ENCODE measurements around the gene AHI1.

The AHI1 gene

DNA sequence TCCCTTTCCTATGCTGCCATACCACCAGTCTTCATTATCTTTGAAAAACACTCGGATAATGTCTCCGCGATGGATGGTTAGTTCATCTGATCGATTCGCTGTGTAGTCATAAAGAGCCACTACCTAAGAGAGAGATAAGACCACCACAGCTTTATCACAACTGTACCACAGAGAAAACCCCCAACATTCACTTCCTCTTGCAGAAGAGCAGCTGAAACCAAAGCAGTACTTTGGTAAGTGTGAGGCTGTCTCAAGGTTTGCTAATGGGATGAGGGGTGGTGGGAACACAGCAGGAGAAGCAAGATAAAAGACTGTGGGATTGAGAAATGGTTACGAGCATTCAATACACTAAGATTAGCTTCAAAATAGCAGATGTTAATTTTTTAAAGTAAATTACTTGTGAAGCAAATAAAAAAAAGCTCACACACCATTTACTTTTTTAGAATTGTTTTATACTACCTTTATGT, 174.3 kb downstream of the AHI1 start:
- DNase-seq: no peak

DNA sequence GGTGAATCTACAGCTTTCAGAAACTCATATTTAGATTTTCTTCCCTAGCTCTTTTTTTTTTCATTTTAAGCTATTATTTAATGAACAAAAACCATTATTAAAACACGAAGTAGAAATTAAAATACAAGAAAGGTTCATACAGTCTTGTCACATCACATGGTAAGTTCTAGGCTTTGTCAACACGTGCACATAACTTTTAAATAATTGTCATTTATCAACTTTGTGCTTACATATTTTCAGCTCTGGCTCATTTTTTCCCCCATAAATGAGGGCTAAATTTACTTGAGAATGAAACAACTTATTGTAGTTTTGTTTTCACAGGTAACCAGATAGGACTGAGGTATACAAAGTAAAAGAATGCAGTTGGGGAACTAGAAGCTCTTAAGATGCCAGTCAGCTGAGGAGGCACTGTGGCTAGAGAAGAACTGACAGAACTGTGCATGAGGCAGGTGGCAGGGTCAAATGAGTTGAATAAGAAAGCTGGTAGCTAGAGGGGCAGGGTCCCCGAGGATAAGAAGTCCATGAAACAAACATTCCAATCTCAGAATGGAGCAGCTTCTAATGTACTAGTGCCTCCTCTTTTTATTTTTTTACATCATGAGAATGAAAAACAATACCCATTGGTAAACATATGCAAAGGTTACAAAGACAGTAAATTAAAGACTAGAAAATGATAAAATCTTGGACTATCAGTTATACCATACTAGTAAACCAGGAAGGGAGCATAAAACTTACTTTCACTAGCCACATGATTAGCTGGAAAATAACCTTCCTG, 174.9 kb downstream of the AHI1 start:
- DNase-seq: no peak

DNA sequence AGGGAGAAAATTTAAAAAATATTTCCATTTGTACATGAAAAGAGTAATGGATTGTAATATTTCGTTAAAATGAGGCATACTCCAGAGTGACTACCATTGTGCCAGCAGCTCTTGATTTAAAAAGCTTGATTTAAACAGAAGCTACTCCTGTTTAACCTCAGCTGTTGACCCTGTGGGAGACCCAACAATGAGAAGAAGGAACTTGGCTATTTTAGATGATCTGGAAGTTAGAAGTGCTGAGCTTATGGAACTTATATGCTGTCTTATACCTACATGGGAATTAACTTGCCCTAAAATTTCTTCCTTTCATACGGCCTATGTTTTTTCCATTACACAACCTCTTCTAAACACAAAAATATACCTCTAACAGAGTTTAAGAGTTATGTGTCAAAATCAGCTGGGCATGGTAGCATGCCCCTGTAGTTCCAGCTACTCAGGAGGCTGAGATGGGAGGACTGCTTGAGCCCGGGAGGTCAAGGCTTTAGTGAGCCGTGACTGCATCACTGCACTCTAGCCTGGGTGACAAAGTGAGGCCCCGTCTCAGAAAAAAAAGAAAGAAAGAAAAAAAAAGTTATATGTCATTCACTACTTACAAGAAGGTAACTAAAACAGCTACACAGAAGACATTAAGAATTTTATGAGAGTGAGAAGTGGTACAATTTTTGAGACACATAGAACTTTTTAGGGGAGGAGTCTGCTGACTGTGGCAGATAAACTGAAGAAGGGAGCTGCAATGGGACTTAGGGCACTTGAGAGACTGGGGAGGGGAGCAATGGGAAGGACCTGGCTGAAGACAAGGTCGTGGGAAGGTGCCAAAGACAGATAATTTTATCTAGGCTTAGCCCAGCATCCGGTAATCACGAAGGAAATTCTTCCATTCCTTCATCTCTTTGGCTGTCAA, 176.6 kb downstream of the AHI1 start:
- no peak for DNase-seq

DNA sequence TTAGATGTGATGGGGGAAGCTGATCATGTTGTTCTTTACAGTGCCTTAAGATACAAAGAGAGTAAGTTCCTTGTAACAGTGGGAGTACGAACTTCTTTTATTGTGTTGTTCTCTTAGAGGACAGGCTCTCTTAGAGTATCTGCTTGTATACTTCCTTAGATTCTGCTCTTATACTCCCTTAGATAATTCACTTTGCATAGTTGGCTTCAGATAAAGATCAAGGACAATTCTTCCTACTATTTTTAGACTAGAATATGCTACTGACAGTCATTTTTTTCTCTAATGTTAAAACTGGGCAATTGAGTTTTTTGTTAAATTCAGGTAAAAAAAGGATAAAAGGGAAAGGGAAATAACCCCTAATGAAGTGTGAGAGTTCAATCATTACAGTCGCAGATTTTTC, 177.7 kb downstream of the AHI1 start:
- DNase-seq: no peak

DNA sequence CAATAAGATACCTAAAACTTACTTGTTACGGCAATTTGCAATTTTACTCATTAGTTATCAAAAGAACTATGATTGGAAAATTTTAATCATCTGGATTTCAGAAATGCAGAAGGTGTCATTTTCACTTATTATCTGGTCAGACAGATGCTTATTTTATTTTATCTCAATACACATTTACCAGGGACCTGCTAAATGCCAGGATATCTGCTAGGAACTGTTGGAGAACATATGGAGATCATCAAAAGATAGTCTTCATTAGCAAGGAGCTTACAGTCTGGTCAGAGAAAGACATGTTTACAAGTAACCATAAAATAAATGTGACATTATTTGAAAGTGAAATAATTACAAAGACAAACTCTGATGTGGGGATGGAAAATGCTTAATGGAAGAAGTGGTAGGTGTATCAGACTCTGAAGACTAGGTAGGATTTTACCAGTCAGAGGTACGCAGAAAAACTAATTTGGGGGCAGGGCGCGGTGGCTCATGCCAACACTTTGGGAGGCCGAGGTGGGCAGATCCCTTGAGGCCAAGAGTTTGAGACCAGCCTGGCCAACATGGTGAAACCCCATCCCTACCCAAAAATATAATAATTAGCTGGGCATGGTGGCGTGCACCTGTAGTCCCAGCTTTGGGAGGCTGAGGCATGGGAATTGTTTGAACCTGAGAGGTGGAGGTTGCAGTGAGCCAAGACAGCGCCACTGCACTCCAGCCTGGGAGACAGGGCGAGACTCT, 178.6 kb downstream of the AHI1 start:
- DNase-seq: no peak

DNA sequence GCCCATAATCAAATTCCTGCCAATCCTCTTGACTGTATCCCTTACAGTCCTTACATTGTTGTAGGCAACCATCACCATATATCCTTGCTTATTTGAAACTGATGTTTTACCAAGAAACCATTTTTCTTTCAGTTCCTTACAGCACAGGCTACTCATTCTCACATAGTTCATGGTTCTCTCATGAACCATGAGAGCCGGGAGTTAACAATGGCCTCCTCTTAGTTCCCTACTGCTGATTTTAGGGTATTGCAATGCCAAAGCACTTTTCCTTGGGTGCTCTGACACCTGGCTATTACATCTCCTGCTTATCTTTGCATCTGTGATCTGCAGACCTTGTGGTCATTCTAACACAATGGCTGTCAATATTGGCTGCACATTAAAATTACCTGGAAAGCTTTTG, 183.0 kb downstream of the AHI1 start:
- no peak for DNase-seq

DNA sequence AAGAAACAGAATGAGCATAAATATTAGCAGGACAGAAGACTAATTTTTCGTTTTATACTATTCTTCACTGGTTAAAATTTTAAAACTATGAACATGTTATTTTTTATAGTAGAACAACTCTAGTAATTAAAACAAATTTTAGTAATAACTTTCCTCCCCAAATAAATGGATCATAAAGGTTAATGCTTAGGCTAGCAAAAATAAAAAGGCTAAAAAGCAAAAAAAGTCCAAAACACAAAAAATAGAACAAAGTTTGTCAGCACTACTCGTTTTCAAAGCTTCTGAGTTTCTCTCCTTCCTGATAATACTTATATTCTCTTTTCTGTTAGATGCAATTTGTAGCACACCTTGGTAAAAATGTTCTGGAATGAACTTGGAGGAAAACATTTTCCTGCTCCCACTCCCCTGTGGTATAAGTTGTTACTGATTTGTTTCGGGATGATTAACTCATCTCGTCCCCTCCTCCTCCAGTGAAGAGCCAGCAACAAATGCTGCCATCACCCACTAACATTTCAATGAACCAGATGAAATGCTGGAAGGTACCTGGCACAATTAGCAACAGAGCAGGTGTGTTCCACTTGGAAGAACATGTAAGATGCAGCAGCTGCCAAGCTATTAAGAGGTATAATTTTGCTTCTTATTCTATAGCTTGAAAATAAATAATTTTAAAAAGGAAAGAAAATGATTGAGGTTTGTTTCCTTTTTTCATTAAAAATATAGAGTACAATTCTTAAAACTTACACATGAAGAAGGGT, 185.9 kb downstream of the AHI1 start:
- no peak for DNase-seq

DNA sequence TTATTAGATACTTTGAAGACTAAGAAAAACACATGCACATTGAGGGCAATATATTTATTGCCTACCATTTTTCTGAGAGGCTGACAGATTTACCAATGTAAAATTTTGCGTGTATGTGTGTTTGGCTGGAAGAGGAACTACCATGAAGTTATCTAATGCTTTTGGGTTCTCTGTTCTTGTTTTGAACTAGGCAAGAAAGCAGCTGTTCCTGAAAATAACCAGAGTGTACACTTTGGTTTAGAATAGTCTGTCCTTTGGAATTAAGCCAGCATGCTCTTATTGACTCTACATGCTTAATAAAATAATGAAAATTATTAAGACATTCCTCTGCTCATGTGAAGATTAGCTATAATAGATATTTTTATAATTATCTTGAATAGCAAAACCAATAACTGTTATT, 187.2 kb downstream of the AHI1 start:
- no peak for DNase-seq

DNA sequence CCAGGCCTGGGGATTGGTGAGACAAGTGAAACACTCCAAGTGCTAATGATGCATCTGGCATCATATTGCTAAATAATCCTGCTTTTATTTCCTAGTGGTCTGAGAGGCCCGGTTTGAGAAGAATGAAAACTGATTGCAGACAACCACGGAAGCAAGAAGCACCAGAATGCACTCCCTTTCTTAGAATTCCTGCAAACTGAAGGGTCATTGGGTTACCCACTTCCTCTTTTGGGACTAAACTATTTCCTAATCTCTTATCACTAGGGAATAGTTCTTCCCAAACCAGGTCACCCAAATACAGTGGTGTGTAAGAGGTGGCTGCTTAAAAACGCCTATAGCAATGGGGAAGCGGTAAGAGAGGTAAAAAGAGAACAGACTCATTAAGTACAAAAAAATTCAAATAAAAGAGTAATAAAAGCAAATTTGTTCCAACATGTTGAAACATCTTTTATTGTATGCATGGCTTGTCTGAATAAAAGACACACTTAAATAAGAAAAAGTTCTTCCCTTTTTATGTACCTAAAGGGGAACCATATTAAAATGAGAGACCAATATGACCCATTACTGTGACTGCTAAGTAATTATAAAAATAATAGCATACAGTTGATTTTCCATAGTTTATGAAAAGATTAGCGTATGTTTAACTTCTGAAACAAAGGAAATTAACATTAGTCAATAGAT, 190.7 kb downstream of the AHI1 start:
- DNase-seq: no peak

DNA sequence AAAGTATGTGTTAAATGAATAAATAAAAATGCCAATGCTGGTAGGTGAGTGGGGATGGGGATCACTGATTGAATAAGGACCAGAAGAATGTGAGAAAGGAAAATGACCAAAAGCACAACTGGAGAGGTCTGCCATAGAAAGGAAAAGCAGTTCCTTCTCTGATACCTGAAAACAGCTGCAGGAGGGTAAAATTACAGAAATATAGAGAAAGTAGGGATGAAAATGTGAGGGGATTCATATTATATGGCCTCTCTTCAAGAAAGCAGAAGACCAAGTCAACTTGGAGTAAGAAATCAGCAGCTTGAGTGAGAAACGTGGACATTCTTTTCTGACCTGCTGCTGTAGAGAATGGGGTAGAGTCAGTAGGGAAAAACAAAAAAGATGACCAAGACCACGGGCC, 191.4 kb downstream of the AHI1 start:
- no peak for DNase-seq

DNA sequence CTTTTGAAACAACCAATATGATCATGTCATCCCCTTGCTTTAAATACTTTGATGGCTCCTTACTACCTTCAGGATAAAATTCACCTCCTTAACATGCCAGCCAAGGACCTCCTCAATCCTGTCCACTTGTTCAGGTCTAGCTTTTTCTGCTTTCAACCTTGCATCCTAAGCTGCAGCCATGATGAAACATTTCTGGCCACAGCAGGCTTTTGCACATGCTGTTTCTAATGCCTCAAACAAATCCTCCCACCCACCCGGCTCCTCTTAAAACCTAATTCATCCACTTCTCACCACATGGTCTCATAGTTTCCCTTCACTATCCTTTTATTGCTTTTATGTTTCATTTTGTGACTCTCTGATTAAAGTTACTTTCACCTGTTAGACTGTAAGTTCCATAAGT, 191.9 kb downstream of the AHI1 start:
- no peak for DNase-seq

DNA sequence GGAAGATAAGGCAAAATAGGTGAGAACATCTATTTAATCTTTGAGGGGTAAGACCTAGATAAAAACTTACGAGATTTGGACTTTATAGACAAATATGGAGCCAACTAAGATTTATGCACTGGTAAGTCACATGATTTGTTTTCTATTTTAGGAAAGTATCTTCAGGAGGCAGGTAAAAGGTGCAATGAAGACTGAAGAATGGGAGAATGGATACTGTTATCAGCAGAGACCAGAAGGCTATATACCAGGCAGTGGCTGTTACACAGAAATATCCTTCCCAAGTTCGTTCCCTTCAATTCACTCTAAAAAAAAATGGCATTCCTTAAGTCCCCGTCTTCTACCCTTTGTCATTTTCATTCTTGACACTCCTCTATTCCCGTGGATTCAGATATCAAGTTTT, 192.7 kb downstream of the AHI1 start:
- DNase-seq: no peak

DNA sequence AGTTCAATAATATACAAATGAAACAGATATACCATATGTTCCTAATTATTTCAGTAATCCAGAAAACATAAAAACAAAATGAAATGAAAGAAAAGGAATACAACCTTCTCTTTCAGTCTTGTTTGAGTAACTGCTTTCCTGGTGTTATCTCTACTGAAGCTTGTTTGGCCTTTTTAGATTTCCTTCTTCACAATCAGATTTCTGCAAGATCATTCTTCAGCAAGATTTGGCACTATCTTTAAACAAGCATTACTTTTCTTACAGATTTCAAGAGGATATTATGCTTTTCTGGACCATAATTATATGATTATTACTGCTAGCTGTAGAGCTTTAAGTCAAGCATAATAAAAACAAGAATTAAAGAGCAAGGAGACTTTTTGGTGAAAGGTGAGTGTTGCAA, 196.2 kb downstream of the AHI1 start:
- DNase-seq: no peak

DNA sequence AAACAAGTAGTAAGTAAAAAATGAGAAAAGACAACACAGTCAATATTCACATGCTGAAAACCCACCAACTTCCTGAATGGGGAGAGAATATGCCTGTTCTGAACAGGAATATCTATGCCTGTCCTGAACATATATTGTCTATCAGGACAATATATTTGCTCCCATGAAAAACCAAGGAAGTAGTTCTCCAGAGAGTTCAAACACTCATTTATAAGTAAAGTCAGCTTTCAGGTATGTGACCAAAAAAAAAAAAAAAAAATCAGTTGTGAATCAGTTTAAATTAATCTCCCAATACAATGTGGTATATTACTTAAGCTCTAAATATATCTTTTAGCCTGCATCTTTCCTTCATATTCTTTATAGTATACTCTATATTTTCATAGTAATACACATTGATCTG, 197.0 kb downstream of the AHI1 start:
- DNase-seq: no peak

DNA sequence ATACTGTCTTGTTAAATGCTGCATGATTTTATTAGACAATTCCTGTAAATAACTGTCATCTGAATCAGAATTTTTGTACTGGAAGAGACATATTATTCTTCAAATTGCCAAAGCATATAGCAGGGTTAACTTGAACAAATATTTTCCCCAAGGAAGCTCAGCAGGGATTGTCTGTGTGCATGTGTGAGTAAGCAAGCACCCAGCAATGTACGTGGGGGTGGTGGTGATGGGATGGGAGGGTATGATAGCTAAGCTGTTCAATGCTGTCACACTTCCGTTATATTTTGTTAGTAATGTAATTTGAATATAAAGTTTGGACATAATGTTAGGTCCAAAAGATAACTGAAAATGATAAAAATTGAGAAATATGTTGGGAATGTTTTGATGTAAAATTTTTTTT, 198.3 kb downstream of the AHI1 start:
- no peak for DNase-seq

DNA sequence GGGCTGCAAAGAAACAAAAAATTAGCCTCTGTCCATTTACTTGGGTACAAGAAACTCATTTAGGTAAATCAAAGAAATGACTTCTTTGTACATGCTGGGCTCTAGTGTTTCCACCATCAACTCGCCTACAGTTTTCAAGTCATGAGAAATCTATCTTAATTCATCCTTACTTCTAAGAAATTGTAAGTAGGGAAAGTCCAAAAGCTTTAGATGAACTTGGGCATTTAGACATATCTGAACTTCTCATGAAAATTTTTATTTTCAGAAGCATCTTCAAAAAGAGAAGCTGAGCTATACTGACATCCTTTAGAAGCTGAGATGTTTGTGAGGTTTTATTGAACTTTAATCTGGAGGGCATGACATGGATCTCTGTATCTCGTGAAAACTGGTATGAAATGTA, 199.1 kb downstream of the AHI1 start:
- DNase-seq: no peak

DNA sequence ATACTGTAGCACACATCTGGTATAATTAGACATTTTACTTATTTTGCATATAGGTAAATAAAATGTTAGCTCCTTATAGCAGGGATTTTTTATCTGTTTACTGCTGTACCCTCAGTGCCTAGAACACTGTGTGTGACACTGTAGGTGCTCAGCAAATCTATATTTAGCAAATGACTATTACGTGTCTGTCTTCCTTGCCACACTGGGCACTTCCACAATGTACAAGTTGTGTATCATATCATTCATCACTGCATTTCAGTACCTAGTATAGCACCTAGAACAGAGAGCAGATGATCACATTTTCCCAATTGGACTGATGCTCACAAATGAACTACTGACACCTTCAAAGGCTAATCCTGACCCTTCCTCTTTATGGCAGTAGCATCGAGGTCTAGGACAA, 200.8 kb downstream of the AHI1 start:
- DNase-seq: no peak

DNA sequence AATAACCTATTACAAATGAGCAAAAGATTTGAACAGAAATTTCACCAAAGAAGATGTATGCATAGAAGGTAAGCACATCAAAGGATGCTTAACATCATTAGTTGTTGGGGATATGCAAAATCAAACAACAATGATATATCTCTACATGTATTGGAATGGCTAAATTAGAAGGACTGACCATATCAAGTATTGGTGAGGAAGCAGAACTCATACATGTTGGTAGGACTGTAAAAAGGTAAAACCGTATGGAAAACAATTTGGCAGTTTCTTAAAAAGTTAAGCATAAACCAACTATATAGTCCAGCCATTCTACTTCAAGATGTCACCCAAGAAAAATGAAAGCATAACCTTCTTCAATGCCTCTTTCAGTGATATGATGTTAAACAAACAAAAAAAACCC, 202.5 kb downstream of the AHI1 start:
- no peak for DNase-seq

DNA sequence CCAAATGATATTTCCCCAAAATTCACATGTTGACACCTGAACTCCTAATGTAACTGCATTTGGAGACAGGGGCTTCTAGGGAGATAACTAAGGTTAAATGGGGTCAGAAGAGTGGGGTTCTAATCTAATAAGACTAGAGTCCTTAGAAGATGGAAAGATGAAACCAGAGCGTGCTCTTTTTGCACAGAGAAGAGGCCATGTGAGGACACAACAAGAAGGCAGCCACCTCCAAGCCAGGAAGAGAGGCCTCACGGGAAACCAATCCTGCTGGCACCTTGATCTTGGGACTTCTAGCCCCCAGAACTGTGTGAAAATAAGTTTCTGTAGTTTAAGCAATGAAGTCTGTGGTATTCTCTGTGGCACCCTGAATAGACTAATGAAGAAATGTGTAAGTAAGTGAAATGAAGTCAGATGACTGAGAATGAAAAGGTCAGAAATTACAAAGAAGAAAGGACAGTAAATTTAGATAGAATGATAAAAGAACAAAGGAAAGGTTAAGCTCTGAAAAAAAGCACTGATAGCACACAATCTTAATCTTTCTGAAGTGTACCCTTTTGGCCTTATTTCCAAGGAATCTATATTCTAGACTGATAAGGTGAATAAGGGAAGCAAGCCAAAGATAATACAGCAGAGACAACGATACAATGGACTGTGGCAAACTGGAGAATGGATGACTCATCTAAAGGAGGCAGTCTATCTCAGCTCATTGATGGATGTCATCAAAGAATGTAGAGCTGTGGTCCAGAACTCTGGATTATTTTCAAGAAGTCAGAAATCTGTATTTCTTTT, 206.1 kb downstream of the AHI1 start:
- DNase-seq: no peak

DNA sequence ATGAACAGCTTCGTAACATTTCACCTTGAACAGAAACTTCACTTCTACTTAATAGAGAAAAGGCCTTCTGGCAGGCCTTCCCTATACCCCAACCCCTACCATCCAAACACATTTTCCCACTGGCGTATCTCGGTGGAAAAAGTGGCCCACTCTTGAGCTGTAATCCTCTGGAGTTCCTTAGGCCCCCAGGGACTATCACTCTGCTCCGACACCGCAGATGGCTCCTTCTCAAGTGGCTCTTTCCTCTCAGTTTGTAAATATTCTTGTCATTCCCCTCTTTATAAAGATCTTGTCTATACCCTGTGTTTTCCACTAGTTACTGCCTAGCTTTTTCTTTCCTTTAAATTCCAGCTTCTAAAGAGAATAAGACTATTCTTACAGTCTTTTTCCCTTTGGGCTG, 207.7 kb downstream of the AHI1 start:
- DNase-seq: no peak

DNA sequence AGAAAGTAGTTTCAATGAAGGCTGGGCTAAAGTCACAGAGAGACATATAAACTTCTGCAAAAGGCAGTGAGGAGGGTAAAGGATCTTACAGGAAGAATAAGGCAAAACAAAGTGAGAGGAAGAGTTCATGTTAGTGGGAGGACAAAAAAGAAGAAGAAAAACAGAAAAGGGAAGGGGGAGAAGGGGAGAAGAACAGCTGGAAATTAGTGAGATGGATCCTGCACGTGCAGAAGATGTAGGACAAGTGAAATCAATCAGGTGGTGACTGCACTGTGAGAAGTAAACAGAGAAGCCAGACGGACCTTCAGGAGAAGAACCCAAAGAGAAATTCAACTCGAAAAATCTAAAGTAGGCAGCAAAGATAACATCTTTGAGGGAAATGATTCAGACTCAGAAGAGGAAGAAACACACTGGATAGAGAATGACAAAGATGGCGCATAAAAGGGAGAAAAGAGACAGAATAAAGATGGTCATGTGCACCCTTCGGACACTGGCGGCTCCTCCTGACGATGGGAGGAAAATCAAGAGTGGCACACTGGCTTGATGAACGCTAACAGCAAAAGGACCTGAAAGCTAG, 210.5 kb downstream of the AHI1 start:
- no peak for DNase-seq
